Measurements from ENCODE around the gene UBE2Q2.

The UBE2Q2 gene

GRCh38 chr15:75929799-75930565 lies 86.7 kb downstream of the UBE2Q2 start:
- H3K4me1 Mint-ChIP-seq, result no peaks in the 10 kb centered on the region
- H3K36me3 Mint-ChIP-seq (ENCODE audit: low read depth), result peaks cover 44% of the 10 kb centered on the region
- DNase-seq, result no peak
- no peak overlapping the region for H3K27ac Mint-ChIP-seq
- H3K27me3 Mint-ChIP-seq (ENCODE audit: low read depth, poor library complexity), result no peaks in the 10 kb centered on the region
- no peak for TF ChIP-seq CTCF (IDR thresholded peaks at IDR 0.05)
- H3K4me3 Mint-ChIP-seq, result no peak overlapping the region
- H3K9me3 Mint-ChIP-seq, result no peaks in the 10 kb centered on the region

- no peaks in the 10 kb centered on the region for H3K9me3 Mint-ChIP-seq
- H3K4me1 Mint-ChIP-seq, result no peaks in the 10 kb centered on the region
- DNase-seq, result no peak
- TF ChIP-seq CTCF (IDR thresholded peaks at IDR 0.05), result no peak
- H3K27me3 Mint-ChIP-seq (ENCODE audit: low read depth, poor library complexity), result no peaks in the 10 kb centered on the region
- H3K27ac Mint-ChIP-seq, result no peak overlapping the region
- H3K36me3 Mint-ChIP-seq (ENCODE audit: low read depth), result peaks cover 45% of the 10 kb centered on the region
- no peak overlapping the region for H3K4me3 Mint-ChIP-seq
These were observed 87.6 kb downstream of the UBE2Q2 start for GRCh38 chr15:75930866-75931265.

- Mint-ChIP-seq H3K4me1 (peaks cover 5% of the 10 kb centered on the region), H3K27me3 (ENCODE audit: low read depth, poor library complexity) (peaks cover 5% of the 10 kb centered on the region), H3K4me3 (no peak overlapping the region), H3K36me3 (ENCODE audit: low read depth) (peaks cover 38% of the 10 kb centered on the region), H3K27ac (no peak overlapping the region), H3K9me3 (peaks cover 45% of the 10 kb centered on the region)
- no peak for DNase-seq
- TF ChIP-seq CTCF (IDR thresholded peaks at IDR 0.05), result no peak
These were observed 99.2 kb downstream of the UBE2Q2 start for GRCh38 chr15:75942464-75942863.

GRCh38 chr15:75943246-75943645 lies 100.0 kb downstream of the UBE2Q2 start:
- Mint-ChIP-seq H3K4me1 (peaks cover 5% of the 10 kb centered on the region), H3K9me3 (peaks cover 38% of the 10 kb centered on the region), H3K4me3 (no peak overlapping the region), H3K27ac (no peak overlapping the region), H3K27me3 (ENCODE audit: low read depth, poor library complexity) (peaks cover 5% of the 10 kb centered on the region), H3K36me3 (ENCODE audit: low read depth) (peaks cover 30% of the 10 kb centered on the region)
- TF ChIP-seq CTCF (IDR thresholded peaks at IDR 0.05), result no peak
- DNase-seq, result no peak

- no peak overlapping the region for H3K4me3 Mint-ChIP-seq
- H3K4me1 Mint-ChIP-seq, result peaks cover 5% of the 10 kb centered on the region
- peaks cover 32% of the 10 kb centered on the region for H3K9me3 Mint-ChIP-seq
- no peak for DNase-seq
- peaks cover 25% of the 10 kb centered on the region for H3K36me3 Mint-ChIP-seq (ENCODE audit: low read depth)
- peaks cover 5% of the 10 kb centered on the region for H3K27me3 Mint-ChIP-seq (ENCODE audit: low read depth, poor library complexity)
- no peak for TF ChIP-seq CTCF (IDR thresholded peaks at IDR 0.05)
- H3K27ac Mint-ChIP-seq, result no peak overlapping the region
These were observed 100.5 kb downstream of the UBE2Q2 start for GRCh38 chr15:75943713-75944215.

GRCh38 chr15:75945953-75946352 lies 102.7 kb downstream of the UBE2Q2 start:
- DNase-seq, result no peak
- peaks cover 3% of the 10 kb centered on the region for H3K36me3 Mint-ChIP-seq (ENCODE audit: low read depth)
- peaks cover 5% of the 10 kb centered on the region for H3K4me1 Mint-ChIP-seq

More at GRCh38 chr15:75945953-75946352, 102.7 kb downstream of the UBE2Q2 start:
- no peak overlapping the region for H3K4me3 Mint-ChIP-seq
- no peak for TF ChIP-seq CTCF (IDR thresholded peaks at IDR 0.05)
- peaks cover 12% of the 10 kb centered on the region for H3K9me3 Mint-ChIP-seq
- no peak overlapping the region for H3K27ac Mint-ChIP-seq
- H3K27me3 Mint-ChIP-seq (ENCODE audit: low read depth, poor library complexity), result peaks cover 11% of the 10 kb centered on the region
